Measurements from ENCODE around the gene RTN1. TPM values are rescaled to one million over a fixed set of nuclear protein-coding genes. Genes with fewer than 3 reads are reported as not detected.

The RTN1 gene
- total and polyA plus RNA-seq, 2 of the 8 experiments (the other 6 are each of a cell fraction or from before 2014, with no cell fraction given) = 2.8 to 4.9 TPM

- TF ChIP-seq RFX5 (IDR thresholded peaks at IDR 0.05; ENCODE audit: borderline replicate concordance, low read depth, low read length) (no peak), CEBPB (IDR thresholded peaks at IDR 0.05; ENCODE audit: low read depth, low read length) (no peak), KDM4A (IDR thresholded peaks at IDR 0.05; ENCODE audit: low read depth, low read length, severe bottlenecking) (no peak), GABPA (IDR thresholded peaks at IDR 0.05; ENCODE audit: borderline replicate concordance, insufficient read depth, low read length) (no peak)
- TF ChIP-seq, protein P1, sequence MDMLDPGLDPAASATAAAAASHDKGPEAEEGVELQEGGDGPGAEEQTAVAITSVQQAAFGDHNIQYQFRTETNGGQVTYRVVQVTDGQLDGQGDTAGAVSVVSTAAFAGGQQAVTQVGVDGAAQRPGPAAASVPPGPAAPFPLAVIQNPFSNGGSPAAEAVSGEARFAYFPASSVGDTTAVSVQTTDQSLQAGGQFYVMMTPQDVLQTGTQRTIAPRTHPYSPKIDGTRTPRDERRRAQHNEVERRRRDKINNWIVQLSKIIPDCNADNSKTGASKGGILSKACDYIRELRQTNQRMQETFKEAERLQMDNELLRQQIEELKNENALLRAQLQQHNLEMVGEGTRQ (IDR thresholded peaks at IDR 0.05; ENCODE audit: low read length) = no peak
These were observed 270.2 kb downstream of the RTN1 start (continued) for GRCh38 chr14:59600211-59600945.

Data from H1 (cell line).